T follicular helper cell (primary cell): ENCODE results near the gene ATXN7L1.
A peak's percentile ranks its signal among the peaks of the same experiment; 100 is the strongest.

ENCODE experiments used
- DNase-seq: peaks from one replicate; pipeline ENCODE4 v3.0.0-alpha.2; 2020; ENCODE audit warnings: low read depth

Gene ATXN7L1

DNA sequence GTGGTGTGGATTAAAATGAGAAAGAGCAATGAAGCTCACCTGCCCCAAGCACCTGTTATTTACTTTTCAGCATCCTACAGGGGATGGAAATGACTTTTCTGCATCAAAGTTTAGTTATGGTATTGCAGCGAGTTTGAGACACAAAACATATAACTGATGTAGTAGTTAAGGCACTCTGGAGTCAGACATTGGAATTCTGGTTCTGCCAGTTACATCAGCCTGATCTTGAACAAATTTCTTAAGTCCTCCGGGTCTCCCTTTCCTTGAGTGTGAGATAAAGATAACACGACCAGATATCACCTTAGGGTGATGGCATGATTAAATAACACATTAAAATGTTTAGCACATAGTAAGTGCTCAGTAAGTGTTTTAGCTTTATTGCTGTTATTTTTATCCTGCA, 97.4 kb downstream of the ATXN7L1 start:
- DNase-seq, result no peak

DNA sequence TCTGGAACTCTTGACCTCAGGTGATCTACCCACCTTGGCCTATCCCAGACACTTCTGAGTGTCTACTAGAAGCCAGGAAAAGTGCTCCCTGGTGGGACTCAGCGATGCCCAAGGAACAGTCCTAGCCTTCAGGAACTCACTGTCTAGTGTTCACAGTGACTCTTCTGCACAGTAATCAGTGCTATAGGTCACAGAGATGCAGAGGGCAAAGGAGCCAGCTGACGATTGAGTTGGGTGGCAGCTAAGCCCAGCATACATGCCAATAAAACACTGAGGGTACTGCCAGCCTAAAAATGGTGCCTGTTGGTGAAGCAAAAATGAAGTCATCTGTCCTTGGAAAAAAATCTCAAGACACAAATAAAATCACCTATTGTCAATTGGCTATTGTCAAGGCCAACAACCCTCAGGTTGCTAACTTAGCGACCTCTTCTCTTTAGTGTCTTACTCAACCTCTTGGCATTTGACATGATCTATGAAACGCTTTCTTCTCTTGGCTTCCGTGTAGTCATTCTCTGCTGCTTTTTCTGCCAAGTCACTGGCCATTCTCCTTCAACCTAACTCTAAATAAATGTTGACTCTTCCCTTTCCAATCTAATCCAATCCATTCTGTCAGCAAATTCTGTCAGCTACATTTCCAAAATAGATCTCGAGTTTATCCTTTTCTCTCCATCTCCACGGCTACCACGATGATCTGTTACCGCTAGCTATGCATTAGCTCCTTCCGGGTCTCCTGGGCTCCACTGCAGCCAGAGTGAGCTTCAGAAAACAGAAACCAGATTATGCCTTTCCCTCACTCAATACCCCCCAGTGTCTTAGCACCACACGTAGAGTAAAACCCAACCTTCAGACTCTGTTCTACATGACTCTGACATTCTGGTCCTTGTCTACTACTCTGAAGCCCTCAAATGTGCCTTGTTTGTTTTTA, 99.2 kb downstream of the ATXN7L1 start:
- no peak for DNase-seq

GRCh38 chr7:105776068-105776790, 100.2 kb downstream of the ATXN7L1 start:
- DNase-seq, result no peak

GRCh38 chr7:105775580-105775979, 100.8 kb downstream of the ATXN7L1 start:
- DNase-seq, result no peak

GRCh38 chr7:105773030-105773460, 103.4 kb downstream of the ATXN7L1 start:
- no peak for DNase-seq

GRCh38 chr7:105769901-105770628, 106.3 kb downstream of the ATXN7L1 start:
- no peak for DNase-seq

DNA sequence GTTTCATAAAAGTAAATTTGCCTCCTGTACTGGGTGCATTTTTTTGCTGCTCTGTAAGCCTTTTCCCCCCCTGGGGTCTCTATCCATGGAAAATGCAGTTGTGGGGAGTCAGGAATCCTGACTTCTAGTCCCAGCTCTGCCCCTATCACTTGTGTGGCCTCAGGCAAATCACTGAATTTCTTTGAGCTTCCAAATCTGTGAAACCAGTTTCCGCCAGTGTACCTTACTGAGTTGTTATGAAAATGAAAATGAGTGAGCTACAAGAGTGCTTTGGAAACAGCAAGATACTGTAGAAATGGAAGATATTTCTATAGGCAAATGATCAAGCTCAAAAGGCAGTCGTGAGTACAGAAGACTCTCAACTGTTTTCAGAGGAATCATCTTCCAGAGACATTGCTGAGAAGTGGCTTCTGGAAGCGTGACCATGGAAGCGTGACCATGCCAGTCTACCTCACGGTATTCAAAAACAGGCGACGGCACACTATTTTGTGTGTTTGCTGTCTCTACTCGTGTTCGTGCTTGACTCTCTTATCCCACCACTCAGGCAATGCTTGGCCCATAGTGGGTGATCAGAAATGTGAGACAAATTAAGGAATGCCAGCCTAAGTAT, 107.4 kb downstream of the ATXN7L1 start:
- no peak for DNase-seq

DNA sequence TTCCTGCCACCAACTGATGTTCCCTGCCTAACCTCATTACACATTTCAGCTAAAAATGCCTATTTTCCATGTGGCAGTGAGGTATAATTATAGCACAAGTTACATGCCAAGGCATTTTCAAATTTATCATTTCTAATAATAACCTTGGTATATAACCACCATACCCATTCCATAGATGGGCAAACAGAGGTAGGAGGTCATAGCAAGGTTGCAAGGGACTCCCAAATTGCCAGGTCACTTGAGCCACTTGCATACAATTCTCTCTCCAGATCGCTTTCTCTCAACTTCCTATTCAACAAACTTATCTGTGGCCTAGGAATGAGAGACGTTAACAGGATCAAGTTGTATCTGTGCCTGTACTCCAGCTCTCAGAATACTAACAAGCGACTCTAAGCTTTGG, 108.3 kb downstream of the ATXN7L1 start:
- no peak for DNase-seq

DNA sequence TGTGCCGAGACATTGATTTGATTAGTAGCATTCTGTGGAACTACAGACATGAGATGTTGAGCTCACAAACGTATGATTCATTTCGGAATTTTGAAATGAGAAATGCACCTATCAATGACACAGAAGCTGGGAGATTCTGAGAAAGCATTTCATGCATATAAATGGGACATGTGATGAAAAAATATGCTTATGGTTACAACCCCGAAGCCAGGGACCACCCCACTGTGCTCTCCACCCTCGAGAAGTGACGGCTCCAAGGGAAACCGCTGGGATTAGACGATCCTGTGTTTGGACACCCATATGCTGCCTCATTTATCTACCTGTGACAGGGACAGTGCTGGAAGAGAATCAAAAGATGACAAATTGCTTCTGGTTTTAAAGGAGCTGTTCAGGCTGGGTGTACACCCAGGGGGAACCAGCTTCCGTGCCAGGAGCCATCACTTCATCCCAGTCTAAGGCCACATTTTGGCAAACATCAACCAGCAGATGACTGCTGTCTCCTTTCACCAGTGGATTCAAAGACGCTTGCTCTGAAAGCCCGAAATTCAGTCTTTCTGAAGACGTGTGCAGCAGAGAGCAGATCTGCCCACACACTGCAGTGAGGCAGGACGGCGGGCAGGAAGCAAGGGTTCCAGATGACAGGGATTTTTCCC, 109.9 kb downstream of the ATXN7L1 start:
- DNase-seq, result no peak

DNA sequence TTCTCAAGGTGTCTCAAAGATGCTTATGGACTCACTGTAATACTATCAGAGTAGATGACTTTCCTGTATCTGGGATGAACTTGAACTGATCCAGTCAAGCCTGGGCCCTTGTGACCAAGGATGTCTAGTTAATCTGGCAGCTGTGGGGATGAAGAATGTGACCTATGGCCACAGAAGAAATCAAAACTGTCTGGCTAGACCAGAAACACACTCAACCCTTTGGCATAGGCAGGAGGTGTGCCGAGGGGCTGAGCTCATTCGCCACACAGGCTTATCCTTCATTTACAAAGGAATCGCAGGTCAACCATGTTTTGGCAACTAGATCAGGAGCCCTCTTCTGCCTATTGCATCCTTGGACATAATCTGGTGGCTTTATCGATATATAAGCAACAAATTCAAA, 110.6 kb downstream of the ATXN7L1 start:
- DNase-seq, result no peak

- no peak for DNase-seq
These were observed 111.9 kb downstream of the ATXN7L1 start for GRCh38 chr7:105764506-105764905.

GRCh38 chr7:105760551-105761447, 115.6 kb downstream of the ATXN7L1 start:
- DNase-seq, result peak; percentile 3

GRCh38 chr7:105759670-105760550, 116.5 kb downstream of the ATXN7L1 start:
- no peak for DNase-seq

DNA sequence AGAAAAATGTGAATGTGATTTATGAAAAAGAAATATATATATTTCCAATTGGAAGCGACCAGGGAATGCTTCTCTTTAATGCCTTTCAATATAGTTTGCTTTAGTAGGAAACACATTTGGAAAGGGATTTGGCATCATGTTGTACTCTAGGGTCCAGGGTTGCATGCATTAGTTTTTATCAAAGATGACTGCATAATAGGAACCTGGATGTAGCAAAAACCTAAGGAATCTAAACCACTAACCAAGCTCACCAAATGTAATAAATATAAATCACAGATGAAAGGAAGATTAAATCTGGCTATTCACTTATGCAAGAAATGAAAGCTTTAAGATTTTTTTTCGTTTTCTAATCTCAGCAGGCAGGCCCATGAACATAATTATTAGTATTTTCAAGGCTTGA, 120.0 kb downstream of the ATXN7L1 start:
- no peak for DNase-seq

DNA sequence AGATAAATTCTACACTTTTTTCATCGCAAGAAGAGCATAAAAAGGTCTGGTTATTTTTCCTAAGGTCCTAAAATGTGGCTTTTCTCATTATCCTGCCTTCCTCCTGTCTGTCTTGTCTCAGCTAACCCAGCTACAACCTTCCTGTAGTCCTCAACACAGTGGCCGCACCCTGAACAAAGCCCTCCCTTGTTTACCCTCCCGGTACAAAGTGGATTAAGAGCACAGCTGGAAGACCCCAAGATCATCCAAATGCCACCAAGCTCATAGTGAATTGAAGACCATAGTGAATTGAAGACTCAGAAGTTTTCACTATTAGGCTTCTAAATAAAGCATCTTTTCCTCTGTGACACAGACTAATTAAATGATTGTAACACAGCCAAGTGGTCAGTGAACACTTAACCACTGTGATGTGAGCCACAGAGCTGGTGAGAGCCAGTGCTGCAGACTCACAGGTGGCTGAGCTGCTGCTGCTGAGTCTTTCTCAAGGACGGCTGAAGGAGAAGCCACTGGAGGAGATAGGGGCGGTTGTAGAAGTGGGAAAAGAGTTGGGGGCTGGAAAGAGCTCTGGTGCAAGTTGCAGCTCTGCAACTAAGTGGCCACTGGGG, 123.6 kb downstream of the ATXN7L1 start:
- no peak for DNase-seq

- no peak for DNase-seq
These were observed 125.3 kb downstream of the ATXN7L1 start for GRCh38 chr7:105751054-105751453.

DNA sequence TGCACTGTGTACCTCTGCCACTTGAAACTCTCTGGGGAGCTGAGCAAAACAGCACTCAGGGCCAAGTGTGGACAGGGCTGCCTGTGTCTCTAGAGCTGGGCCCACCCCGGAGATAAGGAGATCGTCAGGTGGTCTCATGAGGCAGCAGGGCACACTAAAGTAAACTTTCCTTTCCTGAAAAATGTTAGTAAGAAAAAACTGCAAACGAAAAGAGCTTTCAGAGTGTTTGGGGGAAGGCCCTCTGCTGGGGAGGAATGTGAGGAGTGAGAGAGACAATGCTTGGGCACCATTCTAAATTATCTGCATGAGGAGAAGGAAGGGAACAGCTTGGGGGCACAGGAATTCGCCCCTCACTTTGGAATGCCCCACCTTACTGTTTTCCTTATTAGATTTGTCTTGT, 127.7 kb downstream of the ATXN7L1 start:
- DNase-seq, result no peak

- DNase-seq, result no peak
These were observed 130.6 kb downstream of the ATXN7L1 start for GRCh38 chr7:105745681-105746330.
